GM11168 (cell line): ENCODE results near the gene TFIP11.

Source experiments
- in situ Hi-C: fragments of 300-500 bp; cut with MboI; formaldehyde crosslinking; loops from one replicate; pipeline ENCODE4 v1.12.0; 2022; ENCODE audit warnings: low sequenced_read_pairs; ENCODE audit not compliant: unreplicated experiment

Gene TFIP11

DNA sequence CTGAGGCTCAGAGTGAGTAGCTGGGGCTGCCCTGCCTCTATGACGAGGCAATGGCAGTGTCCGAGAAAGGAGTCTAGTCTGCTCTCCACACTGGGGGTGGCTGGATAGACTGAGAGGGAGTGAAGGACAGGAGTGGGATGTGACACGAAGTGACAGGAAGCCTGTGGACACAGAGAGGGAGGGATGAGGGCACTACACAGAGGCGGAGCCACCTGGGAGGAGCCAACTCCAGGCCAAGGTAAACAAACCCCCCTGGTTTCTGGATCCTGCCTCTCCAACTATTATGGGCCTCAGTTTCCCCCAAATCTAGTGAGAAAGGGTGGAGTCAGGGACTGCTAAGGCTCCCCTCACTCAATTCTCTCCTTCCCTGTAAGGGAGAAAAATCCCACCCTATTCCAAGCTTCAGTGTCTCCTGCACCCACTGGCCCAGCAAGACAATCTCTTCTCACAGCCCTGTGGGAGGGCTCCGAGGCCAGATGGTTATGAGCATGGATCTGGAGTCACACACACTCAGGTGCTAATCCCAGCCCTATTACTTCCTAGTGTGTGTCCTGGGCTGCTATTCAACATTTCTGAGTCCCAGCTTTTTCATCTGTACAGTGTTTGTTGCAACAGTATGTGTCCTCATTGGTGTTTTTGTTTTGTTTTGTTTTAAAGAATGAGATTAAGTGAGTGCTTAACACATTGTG is 58.3 kb downstream of the TFIP11 start:
- in situ Hi-C loops = loop anchor here (5.0 to 25.0 kb wide), 2 partner anchors 47 to 92 kb away; no protein-coding TSS in a partner anchor

DNA sequence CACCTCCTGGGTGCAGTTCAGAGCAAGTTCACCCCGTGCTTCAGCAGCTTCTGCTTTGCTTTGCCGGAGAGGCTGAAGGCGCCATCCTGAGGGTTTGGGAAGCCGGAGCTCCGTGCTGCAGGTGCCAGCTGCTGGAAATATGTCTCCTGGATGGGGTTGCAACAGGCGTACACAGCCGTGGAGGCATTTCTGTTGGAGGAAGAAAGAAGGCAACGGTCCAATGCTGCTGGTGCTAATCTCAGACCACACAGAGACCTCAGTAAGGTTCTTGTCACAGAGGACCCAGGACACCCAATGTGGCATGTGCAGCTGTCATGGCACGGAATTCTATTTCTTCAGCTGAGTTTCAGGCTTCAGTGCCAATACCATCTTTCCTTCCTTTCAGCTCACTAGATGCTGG is 59.1 kb downstream of the TFIP11 start:
- in situ Hi-C loops = loop anchor here (5.0 to 25.0 kb wide), 2 partner anchors 46 to 91 kb away; no protein-coding TSS in a partner anchor

DNA sequence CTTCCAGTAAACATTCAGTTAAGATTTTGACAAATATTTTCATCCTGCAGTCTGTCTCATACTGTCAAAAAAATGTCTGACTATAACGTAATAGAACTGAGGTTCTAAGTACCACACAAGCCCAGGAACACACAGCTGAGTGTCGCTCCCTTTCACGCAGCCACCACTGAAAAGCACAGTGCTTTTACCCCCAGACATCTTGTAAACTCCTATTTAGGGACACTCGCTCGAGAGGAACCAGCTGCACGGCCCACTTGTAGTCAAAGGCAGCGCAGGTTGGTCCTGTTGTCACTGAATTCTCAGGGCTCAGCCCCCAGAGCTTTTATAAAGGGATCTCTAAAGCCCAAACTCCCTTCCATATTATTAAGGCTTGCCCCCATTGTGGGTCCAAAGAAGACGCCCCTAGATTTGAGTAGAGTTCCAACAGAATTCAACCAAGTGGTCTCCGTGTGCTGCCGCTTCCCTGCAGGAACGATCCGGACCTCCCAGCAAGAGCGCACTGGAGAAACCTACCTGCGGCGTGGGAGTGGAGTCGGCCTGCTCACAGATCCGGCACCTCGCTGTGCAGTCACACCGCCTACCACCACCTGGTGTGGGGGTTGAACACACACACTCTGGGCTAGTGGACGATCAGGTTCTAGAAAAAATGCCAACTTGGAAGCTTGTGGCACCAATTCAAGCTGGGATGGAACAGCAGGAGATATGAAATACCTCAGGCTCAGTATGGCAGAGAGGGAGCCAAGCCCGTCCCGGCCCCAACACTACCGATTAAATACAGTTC is 59.8 kb downstream of the TFIP11 start:
- in situ Hi-C loops = loop anchor here (5.0 to 25.0 kb wide), 2 partner anchors 45 to 90 kb away; no protein-coding TSS in a partner anchor

DNA sequence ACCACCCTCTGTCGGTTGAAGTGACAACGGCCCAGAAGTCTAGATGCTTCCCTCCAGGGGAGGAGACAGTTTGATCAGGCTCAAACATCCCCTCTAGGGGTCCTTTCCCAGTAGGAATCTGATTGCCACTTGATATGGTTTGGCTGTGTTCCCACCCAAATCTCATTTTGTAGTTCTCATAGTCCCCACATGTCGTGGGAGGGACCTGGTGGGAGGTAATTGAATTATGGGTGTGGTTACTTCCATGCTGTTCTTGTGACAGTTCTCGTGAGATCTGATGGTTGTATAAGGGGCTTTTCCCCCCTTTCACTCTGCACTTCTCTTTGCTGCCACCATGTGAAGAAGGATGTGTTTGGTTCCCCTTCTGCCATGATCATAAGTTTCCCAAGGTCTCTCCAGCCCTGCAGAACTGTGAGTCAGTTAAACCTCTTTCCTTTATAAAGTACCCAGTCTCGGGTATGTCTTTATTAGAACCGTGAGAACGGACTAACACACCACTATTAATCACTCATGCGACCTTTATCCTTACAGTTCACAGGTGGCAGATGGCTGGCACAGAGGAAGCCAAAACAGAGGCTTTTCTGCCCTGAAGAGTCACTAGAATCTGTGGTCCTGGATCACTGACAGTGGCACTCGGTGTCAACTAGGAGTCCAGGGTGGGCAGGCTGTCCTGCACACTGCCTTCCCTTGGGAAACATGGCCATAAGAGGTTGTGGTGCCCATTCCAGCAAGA is 61.7 kb downstream of the TFIP11 start:
- in situ Hi-C loops = loop anchor here (5.0 to 25.0 kb wide), 2 partner anchors 43 to 88 kb away; no protein-coding TSS in a partner anchor

DNA sequence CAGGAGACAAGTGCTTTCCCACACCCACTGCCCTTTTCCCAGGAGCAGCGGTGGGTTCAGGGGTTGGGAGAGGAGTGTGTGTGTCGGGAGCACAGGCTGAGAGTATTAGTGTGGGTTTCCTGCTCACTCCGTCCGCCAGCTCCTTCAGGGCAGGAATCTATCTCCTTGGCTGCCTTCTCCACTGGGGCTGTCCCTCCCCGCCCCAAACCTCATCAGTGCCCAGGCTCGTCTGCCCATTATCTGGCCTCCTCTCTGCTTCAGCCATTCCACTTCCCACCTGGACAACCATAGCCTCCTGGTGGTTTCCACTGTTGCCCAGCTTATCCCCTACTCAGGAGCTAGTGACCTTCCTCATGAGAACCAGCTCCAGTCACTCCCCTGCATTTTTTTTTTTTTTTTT is 63.3 kb downstream of the TFIP11 start:
- in situ Hi-C loops = no loop called here

DNA sequence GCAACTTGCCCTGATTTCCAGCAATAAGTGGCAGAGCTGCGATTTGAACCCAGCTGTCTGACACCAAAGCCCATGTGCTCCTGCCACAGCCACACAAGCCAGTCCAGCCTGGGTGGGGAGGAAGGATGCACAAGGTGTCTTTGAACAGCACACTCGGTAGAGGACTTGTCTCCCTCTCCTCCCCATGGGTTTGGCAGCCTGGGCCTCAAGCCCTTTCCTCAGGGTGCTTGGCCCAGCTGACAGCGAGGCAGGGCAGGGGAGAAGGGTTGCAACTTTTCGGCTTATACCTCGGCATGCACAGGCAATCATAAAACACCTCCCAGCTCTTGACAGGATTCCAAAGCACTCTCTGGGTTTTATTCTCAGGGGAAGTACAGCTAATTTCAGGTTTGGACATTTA is 63.9 kb downstream of the TFIP11 start:
- in situ Hi-C loops = no loop called here

DNA sequence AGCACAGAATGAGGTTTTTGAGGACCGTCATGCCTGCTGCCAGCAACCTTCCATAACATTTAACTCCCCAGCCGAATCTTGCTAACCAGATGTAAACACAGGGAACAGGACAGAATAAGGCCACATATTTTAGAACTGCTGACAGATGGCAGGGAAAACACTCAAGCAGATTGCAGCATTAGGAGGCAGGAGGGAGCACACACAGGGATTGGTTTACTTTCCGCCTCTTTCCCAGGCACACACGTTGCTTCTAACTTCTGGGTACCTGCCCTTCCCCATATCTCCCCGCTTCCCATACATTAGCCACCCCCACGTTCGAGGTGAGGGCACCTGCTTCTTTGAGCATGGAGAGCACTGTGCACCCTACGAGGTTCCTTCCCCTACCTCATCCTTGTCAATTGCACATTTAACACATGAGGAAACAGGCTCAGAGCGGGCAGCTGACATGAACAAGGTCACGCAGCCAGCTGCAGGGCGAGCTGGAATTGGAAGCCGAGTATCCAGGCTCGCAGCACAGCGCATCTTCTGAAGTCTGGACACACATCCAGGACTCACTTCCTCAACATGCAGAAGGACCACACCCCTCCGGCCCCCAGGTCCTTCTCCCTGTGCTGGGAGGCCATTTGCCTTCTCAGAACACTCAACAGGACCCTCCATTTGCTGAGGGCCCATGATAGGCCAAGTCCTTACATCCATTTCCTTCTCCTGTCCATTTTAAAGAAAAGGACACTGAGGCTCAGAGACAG is 64.5 kb downstream of the TFIP11 start:
- in situ Hi-C loops = no loop called here

DNA sequence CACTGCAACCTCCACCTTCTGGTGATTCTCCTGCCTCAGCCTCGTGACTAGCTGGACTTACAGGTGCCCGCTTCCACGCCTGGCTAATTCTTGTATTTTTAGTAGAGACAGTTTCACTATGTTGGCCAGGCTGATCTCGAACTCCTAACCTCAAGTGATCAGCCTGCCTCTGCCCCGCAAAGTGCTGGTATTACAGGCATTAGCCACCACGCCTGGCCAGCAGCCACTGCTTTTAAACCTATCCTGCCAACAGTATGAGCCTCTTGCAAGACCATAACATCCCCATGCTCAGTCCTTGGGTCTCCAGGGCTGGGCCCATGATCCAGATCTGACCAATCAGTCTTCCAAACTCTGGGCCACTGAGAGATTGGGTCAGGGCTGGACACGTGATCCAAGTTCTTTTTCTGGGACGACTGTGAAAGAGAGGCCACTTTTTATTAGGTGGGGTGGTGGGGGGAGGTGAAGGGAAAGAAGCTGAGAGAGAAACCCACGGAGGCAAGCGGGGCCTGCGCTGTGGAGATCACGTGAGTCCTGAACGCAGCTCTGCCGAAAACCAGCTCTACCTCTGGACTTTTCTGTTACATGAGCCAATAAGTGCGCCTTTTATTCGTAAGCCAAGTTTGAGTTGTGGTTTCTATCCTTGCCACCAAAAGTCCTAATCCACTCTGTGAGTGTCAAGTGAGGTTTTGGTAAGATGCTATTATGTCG is 65.3 kb downstream of the TFIP11 start:
- in situ Hi-C loops = no loop called here

DNA sequence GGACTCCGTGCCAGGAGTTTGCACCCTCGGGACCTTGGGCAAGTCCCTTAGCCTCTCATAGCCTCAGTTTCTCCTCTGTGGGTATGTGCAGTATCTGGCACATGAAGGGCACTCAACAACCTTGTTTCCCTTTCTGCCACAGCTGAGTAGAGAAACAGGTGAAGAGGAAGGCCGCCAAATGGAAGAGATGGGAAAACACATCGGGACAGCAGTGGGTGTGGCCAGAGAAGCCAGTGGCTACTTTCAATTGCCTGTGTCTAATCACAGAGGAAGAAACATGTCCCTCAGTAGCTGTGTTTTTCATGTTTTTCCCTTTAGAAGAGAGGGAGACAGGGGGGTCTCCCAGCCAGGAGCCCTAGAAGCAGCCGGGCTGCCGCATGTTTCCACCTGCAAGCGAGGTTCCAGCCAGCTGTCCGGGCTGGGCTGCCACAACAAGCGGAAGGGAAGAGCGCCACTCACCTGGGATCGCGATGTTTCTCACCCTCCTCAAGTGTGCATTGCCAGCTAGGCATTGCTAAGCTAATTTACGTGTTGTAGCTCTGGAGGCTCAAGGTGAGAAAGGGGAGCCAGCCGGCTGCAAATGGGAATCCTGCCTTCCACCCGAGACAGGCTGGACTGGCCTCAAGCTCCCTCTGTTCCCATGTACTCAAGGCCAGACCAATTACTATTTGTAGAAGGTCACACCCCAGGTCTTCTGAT is 66.5 kb downstream of the TFIP11 start:
- in situ Hi-C loops = no loop called here

DNA sequence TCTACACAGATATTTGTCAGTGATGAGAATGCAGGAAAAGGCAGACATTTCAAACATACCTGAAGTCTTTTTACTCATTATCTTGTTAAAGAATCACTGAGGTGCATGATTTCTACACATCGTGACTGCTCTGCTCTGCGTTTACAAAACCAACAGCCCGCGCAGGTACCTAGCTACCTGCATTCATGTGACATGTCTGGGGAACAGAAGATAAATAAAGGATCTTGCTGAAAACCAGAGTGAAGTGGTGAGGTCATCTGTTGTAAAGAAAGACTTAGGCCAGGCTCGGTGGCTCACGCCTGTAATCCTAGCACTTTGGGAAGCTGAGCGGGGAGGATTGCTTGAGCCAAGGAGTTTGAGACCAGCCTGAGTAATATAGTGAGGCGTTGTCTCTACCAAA is 67.5 kb downstream of the TFIP11 start:
- in situ Hi-C loops = no loop called here

DNA sequence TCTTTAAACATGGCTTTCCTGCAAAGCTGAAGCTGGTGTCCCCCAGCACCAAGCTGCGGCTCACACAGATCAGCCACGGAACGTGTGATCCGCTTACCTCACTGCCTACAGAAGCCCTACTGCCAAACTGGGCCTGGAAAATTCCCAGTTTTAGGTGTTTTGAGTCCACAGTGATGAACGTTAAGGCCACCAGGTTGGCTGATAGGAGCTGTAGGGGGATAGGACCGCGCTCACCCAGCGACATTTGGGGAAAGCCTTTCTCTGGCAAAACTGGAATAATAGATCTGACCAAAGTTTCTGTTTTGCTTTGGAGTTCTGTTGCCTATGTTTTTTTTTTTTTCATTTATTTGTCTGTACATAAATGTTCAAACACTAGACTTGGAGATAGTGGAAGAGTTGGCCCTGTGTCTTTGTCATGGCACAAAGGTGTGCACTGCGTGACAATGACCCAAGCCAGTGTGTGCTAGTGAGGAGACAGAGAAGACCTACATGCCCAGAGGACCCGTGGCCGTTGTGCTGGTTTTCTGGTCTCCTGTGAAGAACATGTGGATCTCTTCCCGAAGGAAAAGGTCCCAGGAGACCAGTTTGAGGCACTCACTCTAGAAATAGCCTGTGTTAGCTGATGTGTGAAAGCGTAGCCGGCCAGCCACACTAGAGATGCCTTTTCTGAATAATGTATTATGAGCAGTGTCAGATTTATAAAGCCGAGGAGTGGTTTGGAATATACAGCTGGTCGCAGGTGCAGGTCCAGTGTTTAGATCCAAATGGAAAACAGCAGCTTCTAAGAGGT is 68.2 kb downstream of the TFIP11 start:
- in situ Hi-C loops = no loop called here

DNA sequence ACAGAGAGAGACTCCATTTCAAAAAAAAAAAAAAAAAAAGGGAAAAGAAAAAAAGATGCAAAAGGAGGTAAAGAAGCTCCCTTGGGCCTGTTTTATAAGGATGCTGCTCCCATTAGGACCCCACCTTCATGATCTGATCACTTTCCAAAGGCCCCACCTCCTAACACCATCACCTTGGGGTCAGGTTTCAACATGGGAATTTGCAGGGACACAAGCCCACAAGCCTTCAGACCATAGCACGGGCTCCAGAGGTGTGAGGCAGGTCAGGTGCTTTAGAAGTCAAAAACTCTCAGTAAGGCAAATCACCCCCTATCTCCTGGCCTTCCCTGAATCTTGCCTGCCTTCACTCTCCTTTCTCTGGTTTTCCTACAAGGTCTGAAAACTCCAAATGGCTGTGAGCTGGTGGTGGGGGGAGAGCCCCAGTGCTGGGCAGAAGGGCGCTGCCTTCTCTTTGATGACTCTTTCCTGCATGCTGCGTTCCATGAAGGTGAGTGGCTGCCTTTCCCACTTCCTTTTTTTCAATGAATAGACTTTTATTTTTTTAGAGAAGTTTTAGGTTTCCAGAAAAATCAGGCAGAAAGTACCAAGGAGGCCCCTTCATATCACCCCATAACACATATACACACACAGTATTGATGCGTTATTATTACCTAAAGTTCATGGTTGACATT is 70.1 kb downstream of the TFIP11 start:
- in situ Hi-C loops = no loop called here
